Measurements from ENCODE around the gene CISH. TPM values are rescaled to one million over a fixed set of nuclear protein-coding genes. Genes with fewer than 3 reads are reported as not detected.

The CISH gene
- total and polyA plus RNA-seq, 10 of the 15 experiments (the other 5 are each of a cell fraction or from before 2014, with no cell fraction given): 0.21 to 4.4 (median 1.8) TPM

DNA sequence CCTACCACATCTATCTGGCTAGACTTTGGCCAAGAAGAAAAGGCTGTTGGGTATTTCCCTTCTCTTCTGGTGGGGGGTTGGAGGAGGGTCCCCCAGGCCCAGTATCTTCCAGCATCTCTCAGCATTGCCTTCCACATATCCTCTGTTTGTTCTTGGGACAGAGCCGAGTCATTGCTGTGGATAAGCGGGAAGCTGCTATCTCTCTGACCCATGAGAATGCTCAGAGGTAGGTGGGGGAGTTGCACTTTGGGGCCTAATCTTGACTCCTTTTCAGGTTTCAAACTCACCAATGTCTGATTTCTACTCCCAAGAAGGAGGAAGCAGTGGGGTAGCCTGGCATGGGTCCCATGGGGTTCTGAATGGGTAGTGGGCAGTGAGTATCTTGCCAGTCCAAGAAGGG is 34.2 kb downstream of the CISH start:
- Histone ChIP-seq H3K4me1 (ENCODE audit: control insufficient read depth, insufficient read depth, low read length) (no peaks in the 10 kb centered on the region; the same call in 1 of the 2 replicates), H3K79me2 (ENCODE audit: control insufficient read depth, insufficient read depth, low read length) (no peaks in the 10 kb centered on the region), H3K27ac (ENCODE audit: control insufficient read depth, insufficient read depth) (no peak overlapping the region), H3K9me3 (replicated peaks; ENCODE audit: control insufficient read depth, insufficient read depth, low read length) (no peaks in the 10 kb centered on the region), H3K4me2 (ENCODE audit: control insufficient read depth, insufficient read depth) (no peak overlapping the region), H3K4me3 (no peak overlapping the region), H3K9ac (ENCODE audit: control insufficient read depth, insufficient read depth, low read length) (no peak overlapping the region), H4K20me1 (ENCODE audit: control insufficient read depth, insufficient read depth) (no peaks in the 10 kb centered on the region), H3K36me3 (ENCODE audit: control insufficient read depth in 2 of 2, insufficient read depth in 2 of 2, low read length in 1 of 2) (no peaks in the 10 kb centered on the region; a peak in 2 of 4 replicates), H3K27me3 (replicated peaks in 1 of 2; ENCODE audit: control insufficient read depth in 2 of 2, insufficient read depth in 2 of 2, low read length in 1 of 2) (no peaks in the 10 kb centered on the region), H2AFZ (ENCODE audit: control insufficient read depth, low read depth, low read length) (no peak overlapping the region)
- RAD21 ChIA-PET (ENCODE audit: unreplicated experiment): interaction anchor here (1.7 kb wide), 1 partner anchor 9 kb away, joined by 3 read pairs; no protein-coding TSS in a partner anchor
- in situ Hi-C loops (cut with MboI): loop anchor here (5.0 kb wide), 1 partner anchor 35 kb away; the partner anchor contains the start of gene CISH
- BruUV-seq (replicated peaks): no TSS peak
- SMC1A ChIA-PET (ENCODE audit: uncharacterized antibody, unreplicated experiment): no interaction called here
- ATAC-seq: no peak
- CTCF ChIA-PET: interaction anchor here (2.2 to 11.6 kb wide), 2 partner anchors 37 to 76 kb away, joined by 7 to 410 read pairs; partner anchors contain the start of genes CISH and MAPKAPK3
- DNase-seq (ENCODE audit: low read depth, low spot score): no peak
- POLR2A ChIA-PET: no interaction called here
- WGBS (ENCODE audit: insufficient coverage, insufficient replicate concordance, low lambda C conversion rate, missing lambda C conversion rate): 100% methylated on average over 2 of the region's 2 CpGs
- intact Hi-C loops (cut with micrococcal nuclease; ENCODE audit: unreplicated experiment): no loop called here
- FAIRE-seq: no peak
- TF ChIP-seq NR2F1 (conservative IDR thresholded peaks at IDR 0.05): no peak
- no peak for TF ChIP-seq EGR1 (IDR thresholded peaks at IDR 0.05; ENCODE audit: borderline replicate concordance in 1 of 2, low read depth in 2 of 2, low read length in 2 of 2)
- no peak for TF ChIP-seq ESRRA (IDR thresholded peaks at IDR 0.05; ENCODE audit: low read length)
- TF ChIP-seq, protein P1, sequence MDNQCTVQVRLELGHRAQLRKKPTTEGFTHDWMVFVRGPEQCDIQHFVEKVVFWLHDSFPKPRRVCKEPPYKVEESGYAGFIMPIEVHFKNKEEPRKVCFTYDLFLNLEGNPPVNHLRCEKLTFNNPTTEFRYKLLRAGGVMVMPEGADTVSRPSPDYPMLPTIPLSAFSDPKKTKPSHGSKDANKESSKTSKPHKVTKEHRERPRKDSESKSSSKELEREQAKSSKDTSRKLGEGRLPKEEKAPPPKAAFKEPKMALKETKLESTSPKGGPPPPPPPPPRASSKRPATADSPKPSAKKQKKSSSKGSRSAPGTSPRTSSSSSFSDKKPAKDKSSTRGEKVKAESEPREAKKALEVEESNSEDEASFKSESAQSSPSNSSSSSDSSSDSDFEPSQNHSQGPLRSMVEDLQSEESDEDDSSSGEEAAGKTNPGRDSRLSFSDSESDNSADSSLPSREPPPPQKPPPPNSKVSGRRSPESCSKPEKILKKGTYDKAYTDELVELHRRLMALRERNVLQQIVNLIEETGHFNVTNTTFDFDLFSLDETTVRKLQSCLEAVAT (IDR thresholded peaks at IDR 0.05): no peak
- no peak for TF ChIP-seq SUPT20H (IDR thresholded peaks at IDR 0.05; ENCODE audit: borderline replicate concordance, control insufficient read depth, low read depth, low read length)
- TF ChIP-seq, protein P2, sequence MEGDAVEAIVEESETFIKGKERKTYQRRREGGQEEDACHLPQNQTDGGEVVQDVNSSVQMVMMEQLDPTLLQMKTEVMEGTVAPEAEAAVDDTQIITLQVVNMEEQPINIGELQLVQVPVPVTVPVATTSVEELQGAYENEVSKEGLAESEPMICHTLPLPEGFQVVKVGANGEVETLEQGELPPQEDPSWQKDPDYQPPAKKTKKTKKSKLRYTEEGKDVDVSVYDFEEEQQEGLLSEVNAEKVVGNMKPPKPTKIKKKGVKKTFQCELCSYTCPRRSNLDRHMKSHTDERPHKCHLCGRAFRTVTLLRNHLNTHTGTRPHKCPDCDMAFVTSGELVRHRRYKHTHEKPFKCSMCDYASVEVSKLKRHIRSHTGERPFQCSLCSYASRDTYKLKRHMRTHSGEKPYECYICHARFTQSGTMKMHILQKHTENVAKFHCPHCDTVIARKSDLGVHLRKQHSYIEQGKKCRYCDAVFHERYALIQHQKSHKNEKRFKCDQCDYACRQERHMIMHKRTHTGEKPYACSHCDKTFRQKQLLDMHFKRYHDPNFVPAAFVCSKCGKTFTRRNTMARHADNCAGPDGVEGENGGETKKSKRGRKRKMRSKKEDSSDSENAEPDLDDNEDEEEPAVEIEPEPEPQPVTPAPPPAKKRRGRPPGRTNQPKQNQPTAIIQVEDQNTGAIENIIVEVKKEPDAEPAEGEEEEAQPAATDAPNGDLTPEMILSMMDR (IDR thresholded peaks at IDR 0.05 in 2 of 3, conservative IDR thresholded peaks at IDR 0.05 in 1 of 3; ENCODE audit: control insufficient read depth in 2 of 3, extremely low read depth in 1 of 3, insufficient read depth in 1 of 3, low read depth in 3 of 3, low read length in 3 of 3): no peak
- no peak for TF ChIP-seq YY1 (IDR thresholded peaks at IDR 0.05; ENCODE audit: low read depth, low read length)
- TF ChIP-seq CBFB (IDR thresholded peaks at IDR 0.05; ENCODE audit: low read depth): no peak
- no peak for TF ChIP-seq GABPA (IDR thresholded peaks at IDR 0.05; ENCODE audit: low read depth)
- TF ChIP-seq TCF7 (IDR thresholded peaks at IDR 0.05; ENCODE audit: borderline replicate concordance): no peak
- TF ChIP-seq HCFC1 (IDR thresholded peaks at IDR 0.05; ENCODE audit: low read length): no peak
- TF ChIP-seq TBL1XR1 (IDR thresholded peaks at IDR 0.05; ENCODE audit: low read depth, low read length): no peak
- TF ChIP-seq STAT3 (IDR thresholded peaks at IDR 0.05; ENCODE audit: low read depth, low read length): no peak
- TF ChIP-seq IRF4 (IDR thresholded peaks at IDR 0.05; ENCODE audit: low read depth, low read length): no peak
- TF ChIP-seq, protein P3, sequence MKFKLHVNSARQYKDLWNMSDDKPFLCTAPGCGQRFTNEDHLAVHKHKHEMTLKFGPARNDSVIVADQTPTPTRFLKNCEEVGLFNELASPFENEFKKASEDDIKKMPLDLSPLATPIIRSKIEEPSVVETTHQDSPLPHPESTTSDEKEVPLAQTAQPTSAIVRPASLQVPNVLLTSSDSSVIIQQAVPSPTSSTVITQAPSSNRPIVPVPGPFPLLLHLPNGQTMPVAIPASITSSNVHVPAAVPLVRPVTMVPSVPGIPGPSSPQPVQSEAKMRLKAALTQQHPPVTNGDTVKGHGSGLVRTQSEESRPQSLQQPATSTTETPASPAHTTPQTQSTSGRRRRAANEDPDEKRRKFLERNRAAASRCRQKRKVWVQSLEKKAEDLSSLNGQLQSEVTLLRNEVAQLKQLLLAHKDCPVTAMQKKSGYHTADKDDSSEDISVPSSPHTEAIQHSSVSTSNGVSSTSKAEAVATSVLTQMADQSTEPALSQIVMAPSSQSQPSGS (IDR thresholded peaks at IDR 0.05; ENCODE audit: low read length): no peak
- no peak for TF ChIP-seq SUZ12 (IDR thresholded peaks at IDR 0.05; ENCODE audit: unreplicated experiment)
- no peak for TF ChIP-seq BRCA1 (IDR thresholded peaks at IDR 0.05; ENCODE audit: low read depth, low read length)
- TF ChIP-seq NFIC (IDR thresholded peaks at IDR 0.05; ENCODE audit: low read depth, low read length): no peak

All from GM12878 (cell line).